GM18499 (cell line): ENCODE data around the gene JAML.

ENCODE experiments used
- ATAC-seq: cut with Tn5 transposase; IDR thresholded peaks from one replicate; pipeline ENCODE4 v1.9.1; 2021; ENCODE audit warnings: moderate number of reproducible peaks; ENCODE audit not compliant: insufficient read depth, unreplicated experiment

JAML gene

GRCh38 chr11:118224511-118225188 is at the start of gene JAML:
Gene JAML, minus strand, starts transcription at chr11:118225011. Its CDS starts 10,145 bp downstream, at chr11:118214866.
- no peak for ATAC-seq

DNA sequence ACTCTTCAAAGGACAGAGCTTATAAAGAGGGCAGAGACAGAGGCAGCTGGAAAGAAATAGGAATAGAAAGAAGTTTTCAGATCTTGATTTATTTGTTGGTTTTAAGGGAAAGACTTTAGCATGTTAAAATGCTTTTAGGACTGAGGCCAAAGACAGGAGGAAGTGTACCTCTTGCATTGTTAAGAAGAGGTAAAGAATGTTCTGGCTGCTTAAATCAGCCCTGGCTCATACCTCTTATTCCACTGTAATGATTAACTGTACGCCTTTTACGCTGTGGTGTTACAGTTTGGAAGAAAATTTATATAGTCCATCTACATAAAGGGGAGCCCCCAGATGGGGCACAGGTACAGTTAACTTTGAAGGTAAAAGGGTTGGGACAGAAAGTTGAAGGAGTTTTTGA is 49.4 kb upstream of the JAML start:
- ATAC-seq: no peak

DNA sequence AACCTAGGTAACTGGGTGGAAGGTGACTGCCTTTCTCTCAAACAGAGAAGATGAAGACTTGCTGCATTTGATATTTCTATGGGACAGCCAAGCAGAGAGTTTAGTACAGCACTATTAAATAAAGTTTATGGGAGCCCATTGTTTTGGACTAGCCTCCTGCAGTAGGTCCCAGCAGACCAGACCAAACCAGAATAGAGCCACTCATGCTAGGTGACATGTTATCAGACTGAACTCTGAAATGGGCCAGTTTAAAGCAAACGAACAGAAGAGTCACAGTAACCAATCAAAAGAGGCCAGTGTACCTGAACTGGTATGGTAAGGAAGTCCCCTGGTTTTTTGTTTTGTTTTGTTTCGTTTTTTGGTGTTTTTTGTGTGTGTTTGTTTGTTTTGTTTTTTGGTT is 47.2 kb upstream of the JAML start:
- ATAC-seq: no peak

GRCh38 chr11:118267486-118267885 is 42.7 kb upstream of the JAML start:
- ATAC-seq: no peak

DNA sequence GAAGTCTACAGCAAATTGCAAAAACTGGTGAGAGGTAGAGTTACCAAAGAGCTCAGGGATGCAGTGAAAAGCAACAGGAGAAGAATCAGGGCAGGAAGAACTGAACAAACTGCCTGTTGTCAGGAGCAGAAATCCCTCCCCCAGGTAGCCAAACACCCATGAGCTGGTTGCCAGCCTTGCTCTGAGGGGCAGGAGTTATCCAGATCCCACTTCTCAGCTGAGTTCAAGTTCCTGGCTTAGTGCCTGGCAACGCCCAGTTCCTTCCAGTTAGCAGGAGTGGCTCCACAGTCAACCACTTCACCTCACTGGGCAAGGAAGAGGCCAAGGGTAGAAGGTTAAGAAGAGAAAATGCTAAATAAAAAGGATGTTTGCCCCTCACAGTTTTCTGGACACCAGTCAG is 41.1 kb upstream of the JAML start:
- no peak for ATAC-seq

GRCh38 chr11:118264569-118265465 is 40.0 kb upstream of the JAML start:
- no peak for ATAC-seq

DNA sequence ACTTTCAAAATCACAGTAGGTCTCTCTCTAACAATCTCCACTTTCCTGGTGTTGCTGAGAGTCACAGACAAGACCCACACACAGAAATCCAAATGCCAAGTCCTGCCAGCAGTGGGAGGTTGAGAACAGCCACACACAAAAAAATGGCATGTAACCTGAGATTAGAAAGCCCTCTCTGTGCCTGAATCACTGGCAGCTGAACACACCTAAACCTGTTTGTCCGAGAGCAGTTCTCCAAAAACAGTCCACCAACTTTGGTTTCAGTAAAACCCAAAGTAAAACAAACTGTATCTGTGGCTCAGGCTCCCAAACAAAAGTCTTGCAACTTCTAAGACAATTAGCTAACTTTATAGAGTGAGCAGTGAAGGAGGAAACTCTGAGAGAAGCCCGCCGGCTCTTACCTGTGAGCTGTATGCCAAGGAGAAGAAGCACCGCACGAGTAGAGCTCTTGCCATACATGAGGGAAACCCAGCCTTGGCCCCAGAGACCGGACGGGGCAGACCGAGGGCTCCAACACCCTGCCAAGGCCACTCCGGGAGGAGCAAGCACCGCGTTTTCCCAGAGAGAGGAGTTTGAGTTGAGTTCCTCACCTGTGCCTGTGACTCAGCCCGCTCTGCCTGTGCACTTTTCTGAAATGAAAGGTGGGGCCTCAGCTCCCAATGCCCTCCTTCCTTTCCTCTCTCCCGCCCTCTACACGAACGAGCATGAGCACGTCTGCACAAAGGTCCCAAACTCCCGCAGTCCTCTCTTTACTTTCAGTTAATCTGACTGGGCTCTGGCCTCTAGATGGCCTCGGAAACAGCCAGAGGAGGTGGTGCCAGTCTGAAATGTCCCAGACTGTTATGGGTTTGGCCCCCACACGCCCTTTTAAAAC is 39.1 kb upstream of the JAML start, which contains the start of gene MPZL2:
Gene MPZL2 (minus strand): TSS at position 603 of the 874 bp plus-strand sequence. CDS start 144 bp downstream, at position 459.
- no peak for ATAC-seq

- no peak for ATAC-seq
Observed at GRCh38 chr11:118263112-118263511, 38.3 kb upstream of the JAML start.

DNA sequence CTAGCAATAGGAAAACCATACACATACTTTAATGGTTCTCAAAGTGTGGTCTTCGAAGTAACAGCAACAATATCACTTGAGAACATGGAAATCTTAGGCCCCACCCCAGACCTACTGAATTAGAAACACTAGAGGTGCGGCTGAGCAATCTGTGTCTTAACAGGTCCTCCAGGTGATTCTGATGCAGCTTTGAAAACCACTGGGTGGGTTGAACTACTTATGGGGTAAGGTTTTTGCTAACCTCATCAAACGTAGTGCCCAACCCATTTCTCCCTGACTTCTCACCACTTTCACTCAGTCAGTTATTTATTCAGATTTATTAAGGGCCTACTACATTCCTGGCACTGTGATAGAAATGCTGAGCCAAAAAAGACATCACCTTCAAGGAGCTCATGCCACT is 35.5 kb upstream of the JAML start:
- no peak for ATAC-seq

DNA sequence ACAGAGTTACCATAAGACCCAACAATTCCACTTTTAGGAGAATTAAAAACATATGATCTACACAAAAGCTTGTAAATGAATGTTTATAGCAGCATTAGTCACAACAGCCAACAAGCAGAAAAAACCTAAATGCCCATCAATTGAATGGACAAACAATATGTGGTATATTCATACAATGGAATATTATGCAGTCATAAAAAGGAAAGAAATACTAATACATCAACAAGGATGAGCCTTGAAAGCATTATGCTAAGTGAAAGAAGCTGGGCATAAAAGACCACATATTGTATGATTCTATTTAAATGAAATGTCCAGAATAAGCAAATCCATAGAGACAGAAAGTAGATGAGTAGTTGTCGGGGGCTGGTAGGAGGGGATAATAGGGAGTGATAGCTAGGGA is 34.3 kb upstream of the JAML start:
- no peak for ATAC-seq

DNA sequence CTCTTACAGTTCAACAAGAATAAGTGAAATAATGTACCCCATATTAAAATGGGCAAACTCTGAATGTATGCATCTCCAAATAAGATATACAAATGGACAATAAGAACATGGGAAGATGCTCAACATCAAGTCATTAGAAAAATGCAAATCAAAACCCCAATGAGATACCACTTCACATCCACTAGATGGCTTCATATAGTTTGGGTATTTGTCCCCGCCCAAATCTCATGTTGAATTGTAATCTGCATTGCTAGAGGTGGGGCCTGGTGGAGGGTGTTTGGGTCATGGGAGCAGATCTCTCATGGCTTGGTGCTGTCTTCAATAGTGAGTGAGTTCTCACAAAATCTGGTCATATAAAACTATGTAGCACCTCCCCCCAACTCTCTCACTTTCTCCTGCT is 33.6 kb upstream of the JAML start:
- no peak for ATAC-seq

DNA sequence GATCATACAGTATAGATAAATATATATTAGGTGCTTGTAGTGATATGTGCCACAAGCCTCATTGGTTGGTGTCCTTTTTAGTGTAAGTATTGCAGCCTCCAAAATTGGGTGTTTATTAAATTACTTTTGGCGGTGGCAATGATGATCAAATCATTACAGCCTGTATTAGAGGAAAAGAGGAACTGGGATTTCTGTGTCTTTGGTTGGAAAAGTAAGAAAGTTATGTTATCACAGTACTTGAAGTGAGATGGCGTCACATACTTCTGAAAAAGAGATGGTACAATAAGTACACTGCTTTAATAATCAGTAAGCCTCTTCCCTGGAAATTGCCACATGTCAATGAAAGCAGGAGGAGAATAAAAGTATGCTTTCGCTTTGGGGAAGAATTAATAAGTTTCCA is 27.9 kb upstream of the JAML start:
- ATAC-seq: no peak

DNA sequence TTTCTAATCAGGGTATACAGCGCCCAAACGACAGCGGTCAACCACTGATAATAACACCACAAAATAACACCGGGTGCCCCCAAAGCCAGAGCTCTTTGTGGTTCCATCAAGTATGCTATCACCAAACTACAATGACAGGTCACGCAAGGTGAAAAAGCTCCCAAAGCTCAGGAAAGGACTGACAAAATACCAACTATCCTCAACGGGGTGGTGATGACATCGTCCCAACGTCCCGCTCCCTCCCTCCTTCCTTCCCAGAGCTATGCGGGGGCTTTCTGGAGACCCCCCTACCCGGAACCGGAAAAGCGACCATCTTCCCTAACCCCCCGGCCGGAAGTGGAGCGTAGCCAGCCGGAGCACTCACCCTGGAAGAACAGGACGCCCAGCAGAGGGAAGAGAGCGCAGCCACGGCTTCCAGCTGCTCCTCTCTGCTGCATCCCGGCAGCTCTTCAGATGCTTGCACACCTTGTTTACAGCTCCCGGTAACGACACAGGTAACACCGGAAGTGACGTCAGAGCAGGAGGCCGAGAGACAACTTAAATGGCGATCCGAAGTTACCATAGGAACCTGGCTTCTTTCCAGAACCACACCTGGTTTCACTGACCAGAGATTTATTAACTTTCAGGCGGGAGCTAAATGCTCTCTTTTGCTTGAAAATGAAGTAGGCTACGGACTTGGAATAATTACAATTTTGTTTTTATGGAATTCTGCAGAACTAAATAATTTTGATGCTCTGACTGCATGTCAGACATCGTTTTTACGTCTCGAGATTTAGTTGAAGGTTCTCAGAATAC is 27.2 kb upstream of the JAML start, which contains the start of gene MPZL3:
Gene MPZL3 (minus strand): TSS at position 508 of the 795 bp plus-strand sequence. CDS start 71 bp downstream, at position 437.
- ATAC-seq: no peak

DNA sequence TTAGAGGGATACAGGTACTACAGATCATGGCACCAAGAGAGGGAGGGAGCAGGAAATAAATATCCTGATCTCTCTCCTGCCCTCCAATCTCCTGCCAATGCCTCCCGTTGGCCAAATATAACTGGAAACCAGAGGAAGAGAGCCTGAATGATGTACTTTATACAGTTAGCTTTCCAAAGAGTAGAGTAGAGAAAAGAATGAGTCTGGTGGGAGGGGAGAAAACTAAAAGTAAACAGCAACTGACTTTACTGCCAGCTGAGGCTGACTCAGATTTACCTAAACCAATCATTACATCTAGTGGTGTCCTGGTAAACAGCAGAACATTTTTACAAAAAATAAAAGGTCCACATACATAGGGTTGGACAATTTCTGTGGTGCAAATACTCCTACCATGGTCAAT is 22.2 kb upstream of the JAML start:
- ATAC-seq: no peak

DNA sequence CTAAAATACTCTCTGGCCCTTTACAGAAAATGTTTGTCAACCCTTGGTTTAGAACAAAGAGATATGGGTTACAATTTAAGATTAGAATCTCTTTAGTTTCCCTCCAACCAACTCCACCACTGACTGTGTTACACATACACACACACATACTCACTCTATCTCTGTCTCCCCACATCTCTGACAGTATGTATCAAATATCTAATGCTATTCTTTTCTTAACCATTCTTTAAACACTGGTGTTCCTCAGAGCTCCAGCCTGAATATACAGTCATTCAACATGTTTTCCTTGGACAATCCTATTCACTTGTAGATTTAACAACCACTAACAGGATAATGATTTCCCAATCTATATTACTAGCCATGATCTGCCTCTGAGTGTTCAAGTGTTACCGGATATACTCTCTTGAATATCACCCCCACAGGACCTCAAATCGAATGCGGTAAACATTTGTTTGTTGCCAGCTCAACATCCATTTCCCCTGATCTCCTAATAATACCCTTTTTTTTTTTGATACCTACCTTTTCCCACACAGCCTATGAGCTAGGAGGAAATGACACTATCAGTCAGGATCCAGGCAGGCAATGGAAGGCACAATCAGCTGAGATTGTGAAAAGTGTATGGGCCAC is 21.2 kb upstream of the JAML start:
- no peak for ATAC-seq

DNA sequence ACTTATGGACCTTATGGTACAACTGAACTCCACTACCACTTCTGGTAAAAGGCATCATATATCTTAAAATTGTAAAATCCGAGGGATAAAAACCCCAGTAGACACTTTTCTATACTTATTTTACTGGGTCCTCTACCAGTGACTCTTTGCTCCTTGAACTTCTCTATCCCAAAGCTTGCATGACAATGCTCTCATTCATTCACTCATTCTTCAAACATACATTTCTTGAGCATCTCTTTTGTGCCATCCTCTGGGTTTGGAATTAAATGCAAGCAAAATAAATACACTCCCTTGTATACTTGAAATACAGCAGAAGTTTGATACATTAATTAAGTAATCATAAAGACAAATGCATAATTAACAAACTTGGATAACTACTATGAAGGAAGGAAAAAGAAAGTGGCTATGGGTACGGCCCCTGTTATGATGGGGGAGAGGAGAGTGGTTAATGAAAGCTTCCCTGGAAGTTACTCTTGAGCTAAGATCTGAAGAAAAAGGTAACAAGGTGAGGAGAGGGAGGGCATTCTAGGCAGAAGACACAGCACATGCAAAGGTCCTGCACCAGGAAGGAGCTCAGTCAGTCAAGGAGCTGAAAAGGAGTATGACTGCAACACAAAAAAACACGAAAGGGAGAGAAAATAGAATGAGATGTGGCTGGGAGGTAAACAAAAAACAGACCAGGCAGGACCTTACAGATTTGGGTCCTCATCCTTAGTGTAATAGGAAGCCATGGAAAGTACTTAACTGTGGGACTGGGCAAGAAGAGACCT is 19.4 kb upstream of the JAML start:
- ATAC-seq: no peak

DNA sequence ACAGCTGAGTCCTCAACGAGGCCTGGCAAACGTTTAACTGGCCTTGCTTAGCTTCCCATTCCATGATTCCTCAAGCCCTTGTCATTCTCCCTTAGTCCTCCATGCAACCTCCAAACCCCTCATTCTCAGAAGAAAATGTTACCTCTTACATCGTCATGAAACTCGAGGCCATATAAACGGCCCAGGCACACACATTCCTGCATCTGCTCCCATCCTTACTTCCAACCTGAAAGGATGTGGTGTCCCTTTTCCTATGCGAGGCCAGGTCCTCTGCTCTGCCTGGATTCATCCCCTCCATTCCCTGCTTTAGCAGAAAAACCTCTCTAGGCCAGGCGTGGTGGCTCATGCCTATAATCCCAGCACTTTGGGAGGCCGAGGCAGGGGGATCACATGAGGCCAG is 18.4 kb upstream of the JAML start:
- ATAC-seq: no peak

DNA sequence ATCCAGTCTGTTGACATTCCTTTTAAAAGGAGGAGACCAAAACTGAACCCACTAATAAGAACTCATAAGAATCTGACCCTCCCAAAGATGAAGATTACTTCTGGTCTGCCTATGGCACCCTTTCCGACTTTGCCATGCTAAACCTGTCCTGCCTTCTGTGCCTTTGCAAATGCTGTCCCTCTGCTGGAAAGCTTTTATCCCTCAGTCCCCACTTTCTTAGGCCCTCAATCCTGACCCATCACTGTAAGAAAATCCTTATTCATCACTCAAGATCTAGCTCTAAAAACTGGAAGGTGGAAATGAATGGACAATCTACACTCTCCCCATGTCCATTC is 16.9 kb upstream of the JAML start:
- ATAC-seq: no peak
